ENCODE results near the gene AURKA.
A peak's percentile ranks its signal among the peaks of the same experiment; 100 is the strongest.
"Not testable (repeated sequence)": the region's sequence is repeated elsewhere in the genome, so short reads cannot be mapped to it uniquely, and the experiment has no call there.

Gene AURKA

DNA sequence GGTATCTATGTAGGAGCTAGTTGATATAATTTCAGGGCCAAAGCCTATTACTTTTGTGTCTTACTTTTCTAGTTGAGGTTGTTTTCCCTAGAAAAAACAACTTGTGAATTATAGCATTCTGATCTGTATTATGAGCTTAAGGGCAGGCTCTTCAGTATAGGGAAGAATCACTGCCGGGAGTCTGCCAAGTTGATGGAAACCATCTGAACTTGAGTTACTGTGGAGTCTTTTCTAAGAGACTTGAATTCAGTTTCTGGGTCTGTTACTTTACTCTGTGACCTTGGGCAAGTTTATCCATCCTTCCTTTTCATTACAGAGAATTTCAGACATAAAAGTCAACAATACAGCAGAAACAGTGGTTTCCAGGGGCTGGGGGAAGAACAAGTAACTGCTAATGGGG is 17.9 kb upstream of the AURKA start:
- Histone ChIP-seq H3K4me1 (ENCODE audit: control extremely low read depth in 1 of 4, control insufficient read depth in 4 of 4, insufficient read depth in 4 of 4, low read length in 3 of 4) (peaks cover 6 to 55% (median 20%) of the 10 kb centered on the region in 4 experiments), H3K27me3 (replicated peaks in 2 of 5; ENCODE audit: control insufficient read depth in 4 of 5, insufficient read depth in 5 of 5, low read length in 4 of 5) (no peaks in the 10 kb centered on the region), H3K36me3 (ENCODE audit: control insufficient read depth in 4 of 4, insufficient read depth in 4 of 4, low read length in 3 of 4) (peaks cover 11 to 37% (median 21%) of the 10 kb centered on the region in 4 experiments), H3K4me3 (ENCODE audit: control insufficient read depth in 1 of 7, extremely low read depth in 1 of 7, insufficient read depth in 4 of 7, low read depth in 2 of 7, low read length in 6 of 7) (no peak overlapping the region), H3K9me3 (ENCODE audit: control extremely low read depth in 1 of 5, control insufficient read depth in 4 of 5, insufficient read depth in 2 of 5, low read depth in 1 of 5, low read length in 4 of 5) (no peaks in the 10 kb centered on the region), H3K27ac (ENCODE audit: insufficient read depth in 1 of 2, low read depth in 1 of 2, low read length in 2 of 2, poor library complexity in 1 of 2, severe bottlenecking in 2 of 2) (no peak overlapping the region)
- 100% methylated on average over 1 of the region's 1 CpG for WGBS (ENCODE audit: insufficient coverage)
- ChIA-PET CTCF (interaction anchor here (0.8 to 4.2 kb wide), 6 partner anchors 9 to 106 kb away, joined by 3 to 22 read pairs (median 4); partner anchors contain the start of genes AURKA and CSTF1), POLR2A (no interaction called here)
- no peak for DNase-seq

DNA sequence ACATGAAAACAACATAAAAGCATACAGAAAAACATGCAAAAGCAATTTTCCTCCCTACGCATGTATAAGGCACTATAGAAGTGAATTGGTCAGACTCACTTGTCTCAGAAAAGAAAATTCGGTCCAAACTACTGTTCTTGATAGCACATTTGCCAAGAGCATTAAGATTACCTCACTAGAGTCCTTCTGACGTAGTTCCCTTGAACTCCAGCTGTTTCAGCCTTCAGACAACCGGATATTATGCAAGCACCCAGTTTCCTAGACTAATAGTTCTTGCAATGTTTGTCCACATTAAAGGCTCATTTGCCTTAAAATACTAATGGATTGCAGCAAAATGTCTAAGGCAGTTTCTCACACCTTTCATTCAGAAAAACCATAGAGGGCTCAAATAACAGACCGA is 17.5 kb upstream of the AURKA start:
- POLR2A ChIA-PET, result no interaction called here
- H3K27ac ChIP-seq (ENCODE audit: insufficient read depth in 1 of 2, low read depth in 1 of 2, low read length in 2 of 2, poor library complexity in 1 of 2, severe bottlenecking in 2 of 2), result no peak overlapping the region
- DNase-seq, result peak in 2 of 3 donors; percentile 28 to 71
- no peaks in the 10 kb centered on the region for H3K9me3 ChIP-seq (ENCODE audit: control extremely low read depth in 1 of 5, control insufficient read depth in 4 of 5, insufficient read depth in 2 of 5, low read depth in 1 of 5, low read length in 4 of 5)
- no peak overlapping the region for H3K4me3 ChIP-seq (ENCODE audit: control insufficient read depth in 1 of 7, extremely low read depth in 1 of 7, insufficient read depth in 4 of 7, low read depth in 2 of 7, low read length in 6 of 7)
- 52% methylated on average over 3 of the region's 5 CpGs for WGBS (ENCODE audit: insufficient coverage)
- H3K27me3 ChIP-seq (replicated peaks in 2 of 5; ENCODE audit: control insufficient read depth in 4 of 5, insufficient read depth in 5 of 5, low read length in 4 of 5), result no peaks in the 10 kb centered on the region
- peaks cover 11 to 40% (median 24%) of the 10 kb centered on the region in 4 experiments for H3K36me3 ChIP-seq (ENCODE audit: control insufficient read depth in 4 of 4, insufficient read depth in 4 of 4, low read length in 3 of 4)
- H3K4me1 ChIP-seq (ENCODE audit: control extremely low read depth in 1 of 4, control insufficient read depth in 4 of 4, insufficient read depth in 4 of 4, low read length in 3 of 4), result peaks cover 6 to 51% (median 19%) of the 10 kb centered on the region in 4 experiments
- CTCF ChIA-PET, result interaction anchor here (0.8 to 4.2 kb wide), 6 partner anchors 9 to 107 kb away, joined by 3 to 22 read pairs (median 4); partner anchors contain the start of genes AURKA and CSTF1

DNA sequence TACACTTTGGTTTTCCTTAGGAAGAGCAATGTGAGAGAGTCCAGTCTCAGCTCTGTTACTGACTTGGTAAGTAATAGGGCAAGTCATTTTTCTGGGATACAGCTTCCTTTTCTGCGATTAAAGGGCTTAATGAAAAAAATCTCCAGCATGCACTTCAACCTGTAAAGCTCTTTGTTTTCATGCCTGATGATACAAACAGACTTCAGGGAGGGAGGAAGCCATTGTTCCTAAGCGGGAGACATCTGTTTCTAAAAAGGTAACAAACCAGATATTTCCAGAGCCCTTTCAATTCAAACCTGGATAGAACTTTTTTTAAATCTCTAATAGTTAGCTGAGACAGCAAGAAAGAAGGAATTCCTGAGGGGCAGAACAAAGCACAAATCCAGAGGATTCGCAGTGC is 14.9 kb upstream of the AURKA start:
- ChIA-PET POLR2A (no interaction called here), CTCF (interaction anchor here (0.8 to 1.9 kb wide), 5 partner anchors 9 to 67 kb away, joined by 3 to 5 read pairs (median 3); partner anchors contain the start of genes AURKA and CSTF1)
- Histone ChIP-seq H3K27me3 (replicated peaks in 2 of 5; ENCODE audit: control insufficient read depth in 4 of 5, insufficient read depth in 5 of 5, low read length in 4 of 5) (no peaks in the 10 kb centered on the region), H3K4me3 (ENCODE audit: control insufficient read depth in 1 of 7, extremely low read depth in 1 of 7, insufficient read depth in 4 of 7, low read depth in 2 of 7, low read length in 6 of 7) (no peak overlapping the region), H3K27ac (ENCODE audit: insufficient read depth in 1 of 2, low read depth in 1 of 2, low read length in 2 of 2, poor library complexity in 1 of 2, severe bottlenecking in 2 of 2) (no peak overlapping the region), H3K9me3 (ENCODE audit: control extremely low read depth in 1 of 5, control insufficient read depth in 4 of 5, insufficient read depth in 2 of 5, low read depth in 1 of 5, low read length in 4 of 5) (no peaks in the 10 kb centered on the region), H3K4me1 (ENCODE audit: control extremely low read depth in 1 of 4, control insufficient read depth in 4 of 4, insufficient read depth in 4 of 4, low read length in 3 of 4) (peaks cover 5 to 26% (median 10%) of the 10 kb centered on the region in 4 experiments), H3K36me3 (ENCODE audit: control insufficient read depth in 4 of 4, insufficient read depth in 4 of 4, low read length in 3 of 4) (peaks cover 16 to 58% (median 38%) of the 10 kb centered on the region in 4 experiments)
- DNase-seq, result no peak
- WGBS (ENCODE audit: insufficient coverage), result 100% methylated on average over 2 of the region's 3 CpGs

DNA sequence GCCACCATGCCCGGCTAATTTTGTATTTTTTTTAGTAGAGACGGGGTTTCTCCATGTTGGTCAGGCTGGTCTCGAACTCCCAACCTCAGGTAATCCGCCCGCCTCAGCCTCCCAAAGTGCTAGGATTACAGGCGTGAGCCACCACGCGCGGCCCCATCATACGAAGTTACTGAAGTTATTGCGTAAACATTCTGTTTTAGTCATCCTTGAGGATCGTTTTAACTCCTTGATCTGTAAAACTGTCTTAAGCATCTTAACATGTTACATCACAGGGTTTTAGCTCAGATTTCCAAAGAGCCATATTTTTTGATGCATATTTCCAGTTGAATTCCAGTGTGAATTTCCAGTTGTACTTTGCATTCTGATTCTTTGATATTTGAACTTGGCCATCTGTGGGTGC is 13.3 kb upstream of the AURKA start:
- 99% methylated on average over 12 of the region's 12 CpGs for WGBS (ENCODE audit: insufficient coverage)
- H3K27me3 ChIP-seq (replicated peaks in 2 of 5; ENCODE audit: control insufficient read depth in 4 of 5, insufficient read depth in 5 of 5, low read length in 4 of 5); DNase-seq; POLR2A ChIA-PET; H3K27ac ChIP-seq (ENCODE audit: insufficient read depth in 1 of 2, low read depth in 1 of 2, low read length in 2 of 2, poor library complexity in 1 of 2, severe bottlenecking in 2 of 2); H3K9me3 ChIP-seq (ENCODE audit: control extremely low read depth in 1 of 5, control insufficient read depth in 4 of 5, insufficient read depth in 2 of 5, low read depth in 1 of 5, low read length in 4 of 5); H3K4me3 ChIP-seq (ENCODE audit: control insufficient read depth in 1 of 7, extremely low read depth in 1 of 7, insufficient read depth in 4 of 7, low read depth in 2 of 7, low read length in 6 of 7): not testable (repeated sequence)
- H3K4me1 ChIP-seq (ENCODE audit: control extremely low read depth in 1 of 4, control insufficient read depth in 4 of 4, insufficient read depth in 4 of 4, low read length in 3 of 4), result peaks cover 0 to 14% (median 2%) of the 10 kb centered on the region in 4 experiments
- CTCF ChIA-PET, result interaction anchor here (1.0 kb wide), 1 partner anchor 12 kb away, joined by 3 read pairs; no protein-coding TSS in a partner anchor
- peaks cover 23 to 69% (median 45%) of the 10 kb centered on the region in 4 experiments for H3K36me3 ChIP-seq (ENCODE audit: control insufficient read depth in 4 of 4, insufficient read depth in 4 of 4, low read length in 3 of 4)

DNA sequence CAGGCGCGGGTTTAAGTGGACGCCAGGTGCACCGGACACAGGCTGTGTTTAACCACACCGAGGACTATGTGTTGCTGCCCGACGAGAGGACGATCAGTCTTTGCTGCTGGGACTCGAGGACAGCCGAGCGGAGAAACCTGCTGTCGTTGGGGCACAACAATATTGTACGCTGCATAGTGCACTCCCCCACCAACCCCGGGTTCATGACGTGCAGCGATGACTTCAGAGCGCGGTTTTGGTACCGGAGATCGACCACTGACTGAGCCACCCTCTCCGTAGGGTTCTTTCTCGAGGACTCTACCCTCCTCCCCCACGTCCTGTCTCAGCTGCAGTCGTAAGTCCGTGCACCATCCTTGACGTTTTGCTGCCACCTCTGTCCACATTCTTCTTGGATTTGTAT is 11.4 kb upstream of the AURKA start:
- Histone ChIP-seq H3K27ac (ENCODE audit: insufficient read depth in 1 of 2, low read depth in 1 of 2, low read length in 2 of 2, poor library complexity in 1 of 2, severe bottlenecking in 2 of 2) (no peak overlapping the region), H3K36me3 (ENCODE audit: control insufficient read depth in 4 of 4, insufficient read depth in 4 of 4, low read length in 3 of 4) (peaks cover 25 to 77% (median 55%) of the 10 kb centered on the region in 4 experiments), H3K27me3 (replicated peaks in 2 of 5; ENCODE audit: control insufficient read depth in 4 of 5, insufficient read depth in 5 of 5, low read length in 4 of 5) (no peaks in the 10 kb centered on the region), H3K4me1 (ENCODE audit: control extremely low read depth in 1 of 4, control insufficient read depth in 4 of 4, insufficient read depth in 4 of 4, low read length in 3 of 4) (peaks cover 0 to 3% (median 0%) of the 10 kb centered on the region in 4 experiments), H3K9me3 (ENCODE audit: control extremely low read depth in 1 of 5, control insufficient read depth in 4 of 5, insufficient read depth in 2 of 5, low read depth in 1 of 5, low read length in 4 of 5) (no peaks in the 10 kb centered on the region), H3K4me3 (ENCODE audit: control insufficient read depth in 1 of 7, extremely low read depth in 1 of 7, insufficient read depth in 4 of 7, low read depth in 2 of 7, low read length in 6 of 7) (no peak overlapping the region)
- WGBS (ENCODE audit: insufficient coverage), result 97% methylated on average over 22 of the region's 26 CpGs
- ChIA-PET POLR2A (no interaction called here), CTCF (interaction anchor here (0.6 kb wide), 1 partner anchor 96 kb away, joined by 3 read pairs; no protein-coding TSS in a partner anchor)
- DNase-seq, result no peak

DNA sequence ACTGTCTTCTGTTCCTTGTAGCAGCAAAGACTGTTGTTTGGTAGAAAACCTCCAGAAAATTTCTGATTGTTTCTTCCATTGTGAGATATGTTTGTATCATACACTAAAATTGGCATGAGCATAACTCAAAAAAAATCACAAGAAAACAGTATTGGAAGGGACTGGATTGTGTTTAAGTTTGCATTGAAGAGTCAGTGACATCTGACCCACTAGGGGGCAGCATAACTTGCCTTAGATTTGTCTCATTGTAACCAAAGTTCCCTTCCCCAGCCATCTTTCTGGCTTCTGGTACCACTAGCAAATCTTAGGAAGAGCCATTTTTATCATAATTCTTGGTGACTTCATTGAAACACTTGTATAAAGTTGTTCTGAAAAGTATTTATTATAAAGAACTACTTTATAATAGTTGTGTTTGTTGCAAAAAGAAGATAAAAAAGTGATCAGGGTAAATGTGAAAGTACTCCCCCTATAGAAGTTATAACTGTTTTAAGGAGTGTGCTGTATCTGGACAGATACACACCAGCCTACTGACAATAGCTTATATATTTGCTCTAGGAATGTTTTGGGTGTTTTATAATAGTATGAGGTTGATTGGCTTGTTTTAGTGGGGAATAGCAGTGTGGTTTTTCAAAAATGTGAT is 8.1 kb upstream of the AURKA start:
- H3K36me3 ChIP-seq (ENCODE audit: control insufficient read depth in 4 of 4, insufficient read depth in 4 of 4, low read length in 3 of 4), result peaks cover 28 to 82% (median 62%) of the 10 kb centered on the region in 4 experiments
- H3K4me3 ChIP-seq (ENCODE audit: control insufficient read depth in 1 of 7, extremely low read depth in 1 of 7, insufficient read depth in 4 of 7, low read depth in 2 of 7, low read length in 6 of 7), result no peak overlapping the region
- no peaks in the 10 kb centered on the region for H3K9me3 ChIP-seq (ENCODE audit: control extremely low read depth in 1 of 5, control insufficient read depth in 4 of 5, insufficient read depth in 2 of 5, low read depth in 1 of 5, low read length in 4 of 5)
- no peaks in the 10 kb centered on the region for H3K27me3 ChIP-seq (replicated peaks in 2 of 5; ENCODE audit: control insufficient read depth in 4 of 5, insufficient read depth in 5 of 5, low read length in 4 of 5)
- peaks cover 0 to 3% (median 0%) of the 10 kb centered on the region in 4 experiments for H3K4me1 ChIP-seq (ENCODE audit: control extremely low read depth in 1 of 4, control insufficient read depth in 4 of 4, insufficient read depth in 4 of 4, low read length in 3 of 4)
- no peak overlapping the region for H3K27ac ChIP-seq (ENCODE audit: insufficient read depth in 1 of 2, low read depth in 1 of 2, low read length in 2 of 2, poor library complexity in 1 of 2, severe bottlenecking in 2 of 2)
- POLR2A ChIA-PET, result no interaction called here
- DNase-seq, result peak; percentile 81 to 90 (median 83)
- CTCF ChIA-PET, result interaction anchor here (0.6 to 2.3 kb wide), 12 partner anchors 11 to 116 kb away, joined by 3 to 6 read pairs (median 3); partner anchors contain the start of genes CASS4 and RTF2

DNA sequence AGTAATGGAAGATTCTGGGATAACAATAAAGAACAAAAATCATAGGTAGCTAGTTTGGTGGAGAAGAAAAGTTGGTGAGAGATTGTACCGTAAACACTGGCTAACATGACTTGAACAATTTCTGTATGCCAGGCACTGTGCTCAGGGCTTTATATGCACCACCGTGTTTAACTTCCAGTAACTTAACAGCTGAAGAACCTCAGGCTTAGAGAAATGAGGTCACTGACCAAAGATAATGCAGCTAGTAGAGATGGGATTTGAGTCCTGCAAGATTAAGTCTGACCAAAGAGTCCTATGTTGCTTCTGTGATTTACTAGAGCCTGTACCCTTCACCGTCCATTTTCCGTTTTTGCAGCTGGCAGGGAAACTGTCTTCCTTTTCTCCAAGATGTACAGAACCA is 3.2 kb upstream of the AURKA start:
- POLR2A ChIA-PET, result no interaction called here
- H3K36me3 ChIP-seq (ENCODE audit: control insufficient read depth in 4 of 4, insufficient read depth in 4 of 4, low read length in 3 of 4), result peaks cover 16 to 49% (median 37%) of the 10 kb centered on the region in 4 experiments
- DNase-seq, result no peak
- H3K4me3 ChIP-seq (ENCODE audit: control insufficient read depth in 1 of 7, extremely low read depth in 1 of 7, insufficient read depth in 4 of 7, low read depth in 2 of 7, low read length in 6 of 7), result no peak overlapping the region
- peaks cover 17 to 28% (median 18%) of the 10 kb centered on the region in 4 experiments for H3K4me1 ChIP-seq (ENCODE audit: control extremely low read depth in 1 of 4, control insufficient read depth in 4 of 4, insufficient read depth in 4 of 4, low read length in 3 of 4)
- no peaks in the 10 kb centered on the region for H3K27me3 ChIP-seq (replicated peaks in 2 of 5; ENCODE audit: control insufficient read depth in 4 of 5, insufficient read depth in 5 of 5, low read length in 4 of 5)
- CTCF ChIA-PET, result interaction anchor here (0.9 to 3.4 kb wide), 9 partner anchors 15 to 121 kb away, joined by 3 to 22 read pairs (median 3); partner anchors contain the start of gene CASS4
- no peak overlapping the region for H3K27ac ChIP-seq (ENCODE audit: insufficient read depth in 1 of 2, low read depth in 1 of 2, low read length in 2 of 2, poor library complexity in 1 of 2, severe bottlenecking in 2 of 2)
- WGBS (ENCODE audit: insufficient coverage), result 96% methylated on average over 4 of the region's 4 CpGs
- H3K9me3 ChIP-seq (ENCODE audit: control extremely low read depth in 1 of 5, control insufficient read depth in 4 of 5, insufficient read depth in 2 of 5, low read depth in 1 of 5, low read length in 4 of 5), result no peaks in the 10 kb centered on the region

Data from common myeloid progenitor, CD34-positive (primary cell).